ENCODE measurements around the gene GYG2. TPM values are rescaled to one million over a fixed set of nuclear protein-coding genes. Genes with fewer than 3 reads are reported as not detected.

GYG2 gene
- total and polyA plus RNA-seq, 5 donors from 2014 or later, result not detected

DNA sequence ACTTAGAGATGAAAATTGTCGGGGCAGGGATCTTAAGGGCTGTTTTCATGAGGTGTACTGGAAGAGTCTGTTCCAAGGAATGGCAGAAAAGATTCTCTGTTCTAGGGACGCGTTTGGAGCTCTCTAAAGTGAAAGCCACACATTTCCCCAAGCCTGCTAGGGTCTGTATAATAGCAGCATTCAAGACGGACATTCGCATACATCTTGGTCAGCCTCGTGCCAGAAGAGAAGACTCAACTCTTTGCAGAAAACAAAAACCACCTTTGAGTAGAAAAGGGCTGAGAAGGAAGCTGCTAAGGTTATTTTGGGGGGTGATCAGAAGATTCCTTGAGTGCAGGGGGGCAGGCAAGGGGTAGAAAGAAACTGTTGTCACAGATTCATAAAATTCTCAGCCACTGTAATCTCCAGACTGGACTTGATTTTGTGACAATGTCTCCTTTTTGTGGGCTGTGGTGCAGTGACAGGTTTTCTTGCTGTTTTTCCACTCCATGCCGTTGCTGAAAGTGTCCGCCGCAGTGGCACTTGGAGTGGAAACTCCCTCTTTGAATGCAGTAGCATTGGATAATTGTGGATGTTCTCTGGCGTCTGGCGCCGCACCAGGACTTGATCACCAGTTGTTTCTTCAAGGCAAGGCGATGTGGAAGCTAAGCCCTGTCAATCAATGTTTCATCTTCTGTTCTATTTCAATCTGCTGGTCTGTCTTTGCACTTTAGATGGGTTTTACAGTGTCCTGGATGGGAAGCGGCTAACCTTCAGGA lies 2.9 kb downstream of the GYG2 start:
- Mint-ChIP-seq H3K36me3 (no peaks in the 10 kb centered on the region), H3K27me3 (peaks cover 5% of the 10 kb centered on the region), H3K9me3 (peaks cover 0 to 7% (median 0%) of the 10 kb centered on the region in 7 donors), H3K4me1 (no peaks in the 10 kb centered on the region), H3K27ac (no peak overlapping the region), H3K4me3 (no peak overlapping the region)
- no peaks in the 10 kb centered on the region for H3K4me1 ChIP-seq (ENCODE audit: control insufficient read depth, insufficient read depth, low read length, poor library complexity, severe bottlenecking)
- H3K4me3 ChIP-seq (ENCODE audit: low read depth, low read length), result no peak overlapping the region
- no peaks in the 10 kb centered on the region for H3K9me3 ChIP-seq (ENCODE audit: control insufficient read depth in 2 of 2, low read length in 2 of 2)
- H3K27ac ChIP-seq (ENCODE audit: insufficient read depth, low read length, poor library complexity, severe bottlenecking), result no peak overlapping the region
- DNase-seq, result no peak
- ATAC-seq (ENCODE audit: low read depth in 2 of 2), result no peak
- H3K27me3 ChIP-seq (ENCODE audit: control insufficient read depth, insufficient read depth, low read length), result peaks cover 13% of the 10 kb centered on the region
- H3K36me3 ChIP-seq (ENCODE audit: control insufficient read depth, insufficient read depth, low read length), result no peaks in the 10 kb centered on the region

- Mint-ChIP-seq H3K4me1 (peaks cover 0 to 5% (median 0%) of the 10 kb centered on the region in 4 donors), H3K36me3 (no peaks in the 10 kb centered on the region), H3K27me3 (peaks cover 5% of the 10 kb centered on the region), H3K27ac (no peak overlapping the region), H3K4me3 (no peak overlapping the region), H3K9me3 (peaks cover 0 to 32% (median 4%) of the 10 kb centered on the region in 7 donors)
- H3K36me3 ChIP-seq (ENCODE audit: control insufficient read depth, insufficient read depth, low read length), result no peaks in the 10 kb centered on the region
- H3K4me3 ChIP-seq (ENCODE audit: low read depth, low read length), result no peak overlapping the region
- no peak overlapping the region for H3K27ac ChIP-seq (ENCODE audit: insufficient read depth, low read length, poor library complexity, severe bottlenecking)
- H3K4me1 ChIP-seq (ENCODE audit: control insufficient read depth, insufficient read depth, low read length, poor library complexity, severe bottlenecking), result no peaks in the 10 kb centered on the region
- peaks cover 2 to 4% of the 10 kb centered on the region in 2 experiments for H3K9me3 ChIP-seq (ENCODE audit: control insufficient read depth in 2 of 2, low read length in 2 of 2)
- ATAC-seq (ENCODE audit: low read depth in 2 of 2) (no peak), DNase-seq (no peak)
- no peaks in the 10 kb centered on the region for H3K27me3 ChIP-seq (ENCODE audit: control insufficient read depth, insufficient read depth, low read length)
Measured at GRCh38 chrX:2837961-2838360, 9.2 kb downstream of the GYG2 start.

DNA sequence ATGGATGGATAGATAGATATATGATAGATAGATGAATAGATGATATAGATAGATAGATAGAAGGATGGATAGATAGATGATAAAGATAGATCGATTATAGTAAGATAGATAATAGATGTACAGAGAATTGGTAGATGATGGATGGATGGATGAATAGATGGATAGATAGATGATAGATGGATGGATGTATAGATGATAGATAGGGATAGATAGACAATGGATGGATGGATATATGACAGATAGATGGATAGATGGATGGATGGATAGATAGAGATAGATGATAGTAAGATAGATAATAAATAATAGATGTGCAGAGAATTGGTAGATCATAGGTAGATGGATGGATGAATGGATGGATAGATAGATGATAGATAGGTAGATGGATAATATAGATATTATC lies 12.2 kb downstream of the GYG2 start:
- no peaks in the 10 kb centered on the region for H3K4me1 ChIP-seq (ENCODE audit: control insufficient read depth, insufficient read depth, low read length, poor library complexity, severe bottlenecking)
- no peak for ATAC-seq (ENCODE audit: low read depth in 2 of 2)
- H3K27me3 ChIP-seq (ENCODE audit: control insufficient read depth, insufficient read depth, low read length), result no peaks in the 10 kb centered on the region
- H3K9me3 ChIP-seq (ENCODE audit: control insufficient read depth in 2 of 2, low read length in 2 of 2), result peaks cover 2 to 4% of the 10 kb centered on the region in 2 experiments
- H3K27me3 Mint-ChIP-seq, result no peaks in the 10 kb centered on the region
- no peaks in the 10 kb centered on the region for H3K36me3 ChIP-seq (ENCODE audit: control insufficient read depth, insufficient read depth, low read length)
- peaks cover 0 to 5% (median 0%) of the 10 kb centered on the region in 4 donors for H3K4me1 Mint-ChIP-seq
- H3K4me3 Mint-ChIP-seq, result no peak overlapping the region
- DNase-seq, result no peak
- no peaks in the 10 kb centered on the region for H3K36me3 Mint-ChIP-seq
- H3K9me3 Mint-ChIP-seq, result peaks cover 0 to 28% (median 4%) of the 10 kb centered on the region in 7 donors
- no peak overlapping the region for H3K27ac Mint-ChIP-seq
- H3K27ac ChIP-seq (ENCODE audit: insufficient read depth, low read length, poor library complexity, severe bottlenecking), result no peak overlapping the region
- no peak overlapping the region for H3K4me3 ChIP-seq (ENCODE audit: low read depth, low read length)

DNA sequence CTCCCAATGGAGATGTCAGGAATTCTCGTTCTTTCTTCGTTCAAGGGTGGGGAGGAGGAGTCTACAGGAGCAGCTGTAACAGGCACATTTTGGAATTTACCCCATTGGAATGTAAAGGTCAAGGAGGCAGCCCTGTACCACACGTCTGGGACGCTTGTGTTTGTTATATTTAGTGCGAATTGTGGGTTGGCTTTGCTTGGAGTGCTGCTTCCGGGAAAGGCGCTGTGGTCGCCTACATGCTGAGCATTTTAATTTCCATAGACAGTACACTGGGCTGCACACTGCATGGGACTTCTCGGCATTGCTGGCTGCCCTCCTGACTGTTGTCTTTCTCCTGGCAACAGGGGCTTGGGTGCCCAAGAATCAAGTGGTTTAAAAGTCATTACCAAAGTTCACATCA lies 12.8 kb downstream of the GYG2 start:
- Histone ChIP-seq H3K4me1 (ENCODE audit: control insufficient read depth, insufficient read depth, low read length, poor library complexity, severe bottlenecking) (no peaks in the 10 kb centered on the region), H3K27ac (ENCODE audit: insufficient read depth, low read length, poor library complexity, severe bottlenecking) (no peak overlapping the region), H3K9me3 (ENCODE audit: control insufficient read depth in 2 of 2, low read length in 2 of 2) (peaks cover 2 to 4% of the 10 kb centered on the region in 2 experiments), H3K36me3 (ENCODE audit: control insufficient read depth, insufficient read depth, low read length) (no peaks in the 10 kb centered on the region), H3K27me3 (ENCODE audit: control insufficient read depth, insufficient read depth, low read length) (no peaks in the 10 kb centered on the region), H3K4me3 (ENCODE audit: low read depth, low read length) (no peak overlapping the region)
- peaks cover 0 to 25% (median 4%) of the 10 kb centered on the region in 7 donors for H3K9me3 Mint-ChIP-seq
- no peak overlapping the region for H3K4me3 Mint-ChIP-seq
- no peaks in the 10 kb centered on the region for H3K27me3 Mint-ChIP-seq
- H3K36me3 Mint-ChIP-seq, result no peaks in the 10 kb centered on the region
- no peak overlapping the region for H3K27ac Mint-ChIP-seq
- H3K4me1 Mint-ChIP-seq, result peaks cover 0 to 5% (median 0%) of the 10 kb centered on the region in 4 donors
- ATAC-seq (ENCODE audit: low read depth in 2 of 2) (no peak), DNase-seq (no peak)

GRCh38 chrX:2846992-2847391 lies 18.3 kb downstream of the GYG2 start:
- Mint-ChIP-seq H3K4me3 (no peak overlapping the region), H3K27ac (no peak overlapping the region), H3K36me3 (no peaks in the 10 kb centered on the region), H3K4me1 (no peaks in the 10 kb centered on the region), H3K9me3 (peaks cover 0 to 2% (median 0%) of the 10 kb centered on the region in 7 donors), H3K27me3 (no peaks in the 10 kb centered on the region)
- no peak overlapping the region for H3K4me3 ChIP-seq (ENCODE audit: low read depth, low read length)
- no peak overlapping the region for H3K27ac ChIP-seq (ENCODE audit: insufficient read depth, low read length, poor library complexity, severe bottlenecking)
- DNase-seq (no peak), ATAC-seq (ENCODE audit: low read depth in 2 of 2) (no peak)
- no peaks in the 10 kb centered on the region for H3K9me3 ChIP-seq (ENCODE audit: control insufficient read depth in 2 of 2, low read length in 2 of 2)
- no peaks in the 10 kb centered on the region for H3K4me1 ChIP-seq (ENCODE audit: control insufficient read depth, insufficient read depth, low read length, poor library complexity, severe bottlenecking)
- no peaks in the 10 kb centered on the region for H3K36me3 ChIP-seq (ENCODE audit: control insufficient read depth, insufficient read depth, low read length)
- no peaks in the 10 kb centered on the region for H3K27me3 ChIP-seq (ENCODE audit: control insufficient read depth, insufficient read depth, low read length)

GRCh38 chrX:2848871-2849301 lies 20.2 kb downstream of the GYG2 start:
- H3K27me3 ChIP-seq (ENCODE audit: control insufficient read depth, insufficient read depth, low read length), result no peaks in the 10 kb centered on the region
- no peak for DNase-seq
- no peak overlapping the region for H3K27ac ChIP-seq (ENCODE audit: insufficient read depth, low read length, poor library complexity, severe bottlenecking)
- Mint-ChIP-seq H3K36me3 (no peaks in the 10 kb centered on the region), H3K9me3 (peaks cover 0 to 2% (median 0%) of the 10 kb centered on the region in 7 donors), H3K27me3 (no peaks in the 10 kb centered on the region), H3K4me3 (no peak overlapping the region), H3K4me1 (no peaks in the 10 kb centered on the region), H3K27ac (no peak overlapping the region)
- no peak overlapping the region for H3K4me3 ChIP-seq (ENCODE audit: low read depth, low read length)
- no peaks in the 10 kb centered on the region for H3K4me1 ChIP-seq (ENCODE audit: control insufficient read depth, insufficient read depth, low read length, poor library complexity, severe bottlenecking)
- ATAC-seq (ENCODE audit: low read depth in 2 of 2), result no peak
- no peaks in the 10 kb centered on the region for H3K36me3 ChIP-seq (ENCODE audit: control insufficient read depth, insufficient read depth, low read length)
- H3K9me3 ChIP-seq (ENCODE audit: control insufficient read depth in 2 of 2, low read length in 2 of 2), result no peaks in the 10 kb centered on the region

DNA sequence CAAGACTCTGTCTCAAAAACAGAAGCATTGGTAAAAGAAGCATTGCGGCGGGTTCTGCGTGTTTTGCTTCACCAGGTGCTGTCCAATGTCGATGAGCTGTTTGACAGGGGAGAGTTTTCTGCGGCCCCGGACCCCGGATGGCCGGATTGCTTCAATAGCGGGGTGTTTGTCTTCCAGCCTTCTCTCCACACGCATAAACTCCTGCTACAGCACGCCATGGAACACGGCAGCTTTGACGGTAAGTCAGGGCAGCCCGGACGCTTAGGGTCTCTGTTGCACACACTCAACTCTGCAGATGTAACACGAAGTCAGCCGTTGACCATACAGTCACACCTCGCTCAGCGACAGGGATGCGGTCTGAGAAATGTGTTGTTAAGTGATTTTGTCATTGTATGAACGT lies 26.2 kb downstream of the GYG2 start:
- no peak overlapping the region for H3K4me3 Mint-ChIP-seq
- DNase-seq (no peak), ATAC-seq (ENCODE audit: low read depth in 2 of 2) (no peak)
- H3K4me1 Mint-ChIP-seq, result no peaks in the 10 kb centered on the region
- Histone ChIP-seq H3K27ac (ENCODE audit: insufficient read depth, low read length, poor library complexity, severe bottlenecking) (no peak overlapping the region), H3K4me3 (ENCODE audit: low read depth, low read length) (no peak overlapping the region), H3K4me1 (ENCODE audit: control insufficient read depth, insufficient read depth, low read length, poor library complexity, severe bottlenecking) (no peaks in the 10 kb centered on the region), H3K27me3 (ENCODE audit: control insufficient read depth, insufficient read depth, low read length) (no peaks in the 10 kb centered on the region), H3K36me3 (ENCODE audit: control insufficient read depth, insufficient read depth, low read length) (no peaks in the 10 kb centered on the region), H3K9me3 (ENCODE audit: control insufficient read depth in 2 of 2, low read length in 2 of 2) (no peaks in the 10 kb centered on the region)
- H3K27me3 Mint-ChIP-seq, result no peaks in the 10 kb centered on the region
- peaks cover 0 to 3% (median 0%) of the 10 kb centered on the region in 7 donors for H3K9me3 Mint-ChIP-seq
- no peak overlapping the region for H3K27ac Mint-ChIP-seq
- H3K36me3 Mint-ChIP-seq, result no peaks in the 10 kb centered on the region

GRCh38 chrX:2855761-2856160 lies 27.0 kb downstream of the GYG2 start:
- no peak for DNase-seq
- Mint-ChIP-seq H3K9me3 (peaks cover 0 to 3% (median 0%) of the 10 kb centered on the region in 7 donors), H3K36me3 (no peaks in the 10 kb centered on the region), H3K27ac (no peak overlapping the region), H3K4me3 (no peak overlapping the region), H3K27me3 (no peaks in the 10 kb centered on the region), H3K4me1 (no peaks in the 10 kb centered on the region)
- ATAC-seq (ENCODE audit: low read depth in 2 of 2), result no peak
- Histone ChIP-seq H3K9me3 (ENCODE audit: control insufficient read depth in 2 of 2, low read length in 2 of 2) (no peaks in the 10 kb centered on the region), H3K4me1 (ENCODE audit: control insufficient read depth, insufficient read depth, low read length, poor library complexity, severe bottlenecking) (no peaks in the 10 kb centered on the region), H3K36me3 (ENCODE audit: control insufficient read depth, insufficient read depth, low read length) (no peaks in the 10 kb centered on the region), H3K4me3 (ENCODE audit: low read depth, low read length) (no peak overlapping the region), H3K27me3 (ENCODE audit: control insufficient read depth, insufficient read depth, low read length) (no peaks in the 10 kb centered on the region), H3K27ac (ENCODE audit: insufficient read depth, low read length, poor library complexity, severe bottlenecking) (no peak overlapping the region)

Data from CD4-positive, CD25-positive, alpha-beta regulatory T cell (primary cell).